Nephron (organoid): ENCODE data around the gene GLIS1.

Experiments used
- H3K27ac Mint-ChIP-seq, 3 experiments: 2 replicates each; pipeline ENCODE4 v1.8.0; 2020; ENCODE audit warnings: mixed read lengths in 3 of 3, mild to moderate bottlenecking in 2 of 3, moderate library complexity in 1 of 3
- H3K27me3 Mint-ChIP-seq: 2 replicates; pipeline ENCODE4 v1.8.0; 2021; ENCODE audit warnings: low read depth, mild to moderate bottlenecking, moderate library complexity, mixed read lengths
- H3K36me3 Mint-ChIP-seq: 2 replicates; pipeline ENCODE4 v1.8.0; 2020; ENCODE audit warnings: low read depth, mixed read lengths
- H3K4me1 Mint-ChIP-seq: 2 replicates; pipeline ENCODE4 v1.8.0; 2020; ENCODE audit warnings: mixed read lengths
- H3K4me3 Mint-ChIP-seq, 3 experiments: 2 replicates each; pipeline ENCODE4 v1.8.0; 2020; ENCODE audit warnings: mild to moderate bottlenecking in 3 of 3, mixed read lengths in 3 of 3, moderate library complexity in 2 of 3
- H3K9me3 Mint-ChIP-seq: 2 replicates; pipeline ENCODE4 v1.8.0; 2020; ENCODE audit warnings: mixed read lengths
- CTCF ChIP-seq, 3 experiments: fragments of 200-600 bp; sonication (generic); IDR thresholded peaks; one replicate each; pipeline ENCODE4 v1.5.0; 2021; ENCODE audit warnings: antibody characterized with exemption in 3 of 3; ENCODE audit not compliant: unreplicated experiment in 3 of 3

GLIS1 gene

GRCh38 chr1:53704804-53705445, 34.0 kb downstream of the GLIS1 start:
- no peak overlapping the region for H3K27ac Mint-ChIP-seq
- no peak for TF ChIP-seq CTCF (IDR thresholded peaks at IDR 0.05; ENCODE audit: unreplicated experiment in 3 of 3)
- H3K4me1 Mint-ChIP-seq: no peaks in the 10 kb centered on the region
- H3K36me3 Mint-ChIP-seq: no peaks in the 10 kb centered on the region
- H3K27me3 Mint-ChIP-seq: peaks cover 53% of the 10 kb centered on the region
- H3K9me3 Mint-ChIP-seq: no peaks in the 10 kb centered on the region
- H3K4me3 Mint-ChIP-seq: no peak overlapping the region

GRCh38 chr1:53704304-53704703, 34.7 kb downstream of the GLIS1 start:
- peaks cover 53% of the 10 kb centered on the region for H3K27me3 Mint-ChIP-seq
- no peaks in the 10 kb centered on the region for H3K4me1 Mint-ChIP-seq
- H3K9me3 Mint-ChIP-seq: no peaks in the 10 kb centered on the region
- no peak overlapping the region for H3K4me3 Mint-ChIP-seq
- no peak overlapping the region for H3K27ac Mint-ChIP-seq
- H3K36me3 Mint-ChIP-seq: no peaks in the 10 kb centered on the region
- no peak for TF ChIP-seq CTCF (IDR thresholded peaks at IDR 0.05; ENCODE audit: unreplicated experiment in 3 of 3)

GRCh38 chr1:53703174-53703573, 35.8 kb downstream of the GLIS1 start:
- H3K36me3 Mint-ChIP-seq: no peaks in the 10 kb centered on the region
- no peak overlapping the region for H3K27ac Mint-ChIP-seq
- no peak overlapping the region for H3K4me3 Mint-ChIP-seq
- peaks cover 53% of the 10 kb centered on the region for H3K27me3 Mint-ChIP-seq
- no peaks in the 10 kb centered on the region for H3K9me3 Mint-ChIP-seq
- H3K4me1 Mint-ChIP-seq: no peaks in the 10 kb centered on the region
- TF ChIP-seq CTCF (IDR thresholded peaks at IDR 0.05; ENCODE audit: unreplicated experiment in 3 of 3): no peak

- H3K27ac Mint-ChIP-seq: no peak overlapping the region
- TF ChIP-seq CTCF (IDR thresholded peaks at IDR 0.05; ENCODE audit: unreplicated experiment in 3 of 3): no peak
- H3K36me3 Mint-ChIP-seq: no peaks in the 10 kb centered on the region
- no peaks in the 10 kb centered on the region for H3K9me3 Mint-ChIP-seq
- no peaks in the 10 kb centered on the region for H3K4me1 Mint-ChIP-seq
- H3K27me3 Mint-ChIP-seq: peaks cover 57% of the 10 kb centered on the region
- H3K4me3 Mint-ChIP-seq: no peak overlapping the region
Measured at GRCh38 chr1:53702341-53702740, 36.6 kb downstream of the GLIS1 start.

- no peak overlapping the region for H3K27ac Mint-ChIP-seq
Measured at GRCh38 chr1:53700776-53701175, 38.2 kb downstream of the GLIS1 start.

More at GRCh38 chr1:53700776-53701175, 38.2 kb downstream of the GLIS1 start:
- H3K4me3 Mint-ChIP-seq: no peak overlapping the region
- no peak for TF ChIP-seq CTCF (IDR thresholded peaks at IDR 0.05; ENCODE audit: unreplicated experiment in 3 of 3)
- no peaks in the 10 kb centered on the region for H3K9me3 Mint-ChIP-seq
- H3K36me3 Mint-ChIP-seq: no peaks in the 10 kb centered on the region
- H3K4me1 Mint-ChIP-seq: peaks cover 11% of the 10 kb centered on the region
- peaks cover 41% of the 10 kb centered on the region for H3K27me3 Mint-ChIP-seq
